Natural killer cell (primary cell): ENCODE measurements around the gene WFIKKN1. TPM values are rescaled to one million over a fixed set of nuclear protein-coding genes. Genes with fewer than 3 reads are reported as not detected.

Experiments
- ATAC-seq, 3 donors: fragments of 150-1000 bp in 2 of 3; fragments of 200-7000 bp in 1 of 3; cut with Tn5 transposase; 1 replicate in 1 of 3; 2 replicates in 2 of 3; pipeline ENCODE4 v1.10.0; 2021; ENCODE audit warnings: mild to moderate bottlenecking in 2 of 3, moderate library complexity in 2 of 3
- DNase-seq, 2 donors: peaks; one replicate each; pipeline versions ENCODE4 v3.0.0 to v3.0.0-alpha.2; 2013 to 2021; ENCODE audit warnings: mixed read lengths in 1 of 2
- H3K27ac ChIP-seq: one replicate; pipeline ENCODE4 v1.5.1; 2013; ENCODE audit warnings: mild to moderate bottlenecking, low read length
- H3K27me3 ChIP-seq: one replicate; pipeline ENCODE4 v1.6.1; 2013; ENCODE audit warnings: low read length; ENCODE audit not compliant: control insufficient read depth, insufficient read depth
- H3K36me3 ChIP-seq: one replicate; pipeline ENCODE4 v1.6.1; 2013; ENCODE audit warnings: low read length; ENCODE audit not compliant: control insufficient read depth, insufficient read depth
- H3K4me1 ChIP-seq: one replicate; pipeline ENCODE4 v1.6.1; 2013; ENCODE audit warnings: low read length; ENCODE audit not compliant: control insufficient read depth, insufficient read depth
- H3K4me3 ChIP-seq: one replicate; pipeline ENCODE4 v1.5.1; 2013; ENCODE audit warnings: low read length
- H3K9me3 ChIP-seq: one replicate; pipeline ENCODE4 v1.6.1; 2013; ENCODE audit warnings: low read length; ENCODE audit not compliant: control insufficient read depth, insufficient read depth
- H3K27ac Mint-ChIP-seq, 2 donors: one replicate each; pipeline ENCODE4 v1.8.0; 2022; ENCODE audit warnings: mild to moderate bottlenecking in 2 of 2, mixed read lengths in 2 of 2, moderate library complexity in 1 of 2
- H3K27me3 Mint-ChIP-seq, 2 donors: one replicate each; pipeline ENCODE4 v1.8.0; 2022; ENCODE audit warnings: low read depth in 2 of 2, mixed read lengths in 2 of 2
- H3K36me3 Mint-ChIP-seq: one replicate; pipeline ENCODE4 v1.8.0; 2022; ENCODE audit warnings: mixed read lengths
- H3K4me1 Mint-ChIP-seq, 2 donors: one replicate each; pipeline ENCODE4 v1.8.0; 2022; ENCODE audit warnings: mixed read lengths in 2 of 2
- H3K4me3 Mint-ChIP-seq: one replicate; pipeline ENCODE4 v1.8.0; 2022; ENCODE audit warnings: mild to moderate bottlenecking, moderate library complexity, mixed read lengths
- H3K9me3 Mint-ChIP-seq, 2 donors: one replicate each; pipeline ENCODE4 v1.8.0; 2022; ENCODE audit warnings: mixed read lengths in 2 of 2
- WGBS: methylation state at CpG from one replicate; pipeline ENCODE4 v1.1.7; 2013; ENCODE audit warnings: missing lambda C conversion rate; ENCODE audit not compliant: insufficient coverage; 5-methylcytosine and 5-hydroxymethylcytosine counted together
- intact Hi-C: fragments of 100-400 bp; cut with micrococcal nuclease; formaldehyde crosslinking; loops from one replicate; pipeline ENCODE4 v1.14.2; 2022
- total RNA-seq, 4 donors: library from RNA; stranded (reverse); fragments of 120-200 nt in 1 of 4; gene quantifications; one replicate each; pipeline versions ENCODE4 v1.2.3 to v1.2.4, GENCODE V29; 2013 to 2022
- TF ChIP-seq, protein P1 (sequence below): fragments of 200-600 bp; IDR thresholded peaks from one replicate; pipeline ENCODE4 v1.8.0; 2022; ENCODE audit warnings: antibody characterized with exemption

WFIKKN1 gene, protein sequence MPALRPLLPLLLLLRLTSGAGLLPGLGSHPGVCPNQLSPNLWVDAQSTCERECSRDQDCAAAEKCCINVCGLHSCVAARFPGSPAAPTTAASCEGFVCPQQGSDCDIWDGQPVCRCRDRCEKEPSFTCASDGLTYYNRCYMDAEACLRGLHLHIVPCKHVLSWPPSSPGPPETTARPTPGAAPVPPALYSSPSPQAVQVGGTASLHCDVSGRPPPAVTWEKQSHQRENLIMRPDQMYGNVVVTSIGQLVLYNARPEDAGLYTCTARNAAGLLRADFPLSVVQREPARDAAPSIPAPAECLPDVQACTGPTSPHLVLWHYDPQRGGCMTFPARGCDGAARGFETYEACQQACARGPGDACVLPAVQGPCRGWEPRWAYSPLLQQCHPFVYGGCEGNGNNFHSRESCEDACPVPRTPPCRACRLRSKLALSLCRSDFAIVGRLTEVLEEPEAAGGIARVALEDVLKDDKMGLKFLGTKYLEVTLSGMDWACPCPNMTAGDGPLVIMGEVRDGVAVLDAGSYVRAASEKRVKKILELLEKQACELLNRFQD
- total RNA-seq: 1 to 10 TPM in 1 of 3 donors, under 1 TPM in 2; 0.60 to 1.7 (median 0.75) TPM
- 0.29 TPM for total RNA-seq (2013)

DNA sequence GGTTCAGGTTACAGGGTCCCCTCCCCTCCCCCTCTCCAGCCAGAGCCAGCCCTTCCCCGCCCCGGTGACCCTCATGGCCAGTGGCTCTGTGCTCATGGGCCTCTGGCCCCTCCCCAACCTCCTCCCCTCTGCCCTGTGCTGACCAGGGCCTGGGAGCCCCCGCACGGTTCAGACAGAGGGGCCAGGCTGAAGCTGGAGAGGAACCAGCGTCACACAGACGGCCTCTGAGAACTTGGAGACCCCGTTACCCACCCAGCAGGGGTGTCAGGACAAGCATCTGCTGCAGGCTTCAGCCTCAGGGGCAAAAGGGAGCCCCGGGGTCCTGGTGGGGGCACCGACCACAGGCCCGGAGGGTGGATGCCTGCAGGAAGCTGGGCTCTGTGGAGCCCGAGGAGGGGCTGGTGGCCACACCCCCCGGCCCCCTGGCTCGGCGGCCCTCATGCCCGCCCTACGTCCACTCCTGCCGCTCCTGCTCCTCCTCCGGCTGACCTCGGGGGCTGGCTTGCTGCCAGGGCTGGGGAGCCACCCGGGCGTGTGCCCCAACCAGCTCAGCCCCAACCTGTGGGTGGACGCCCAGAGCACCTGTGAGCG lies at the start of gene WFIKKN1:
WFIKKN1 (plus strand) TSS at position 171 of the 591 bp plus-strand sequence; CDS start at position 440, 269 bp downstream.
- WGBS: 4% methylated on average over 22 of the region's 23 CpGs
- H3K36me3 Mint-ChIP-seq: no peaks in the 10 kb centered on the region
- no peaks in the 10 kb centered on the region for H3K9me3 Mint-ChIP-seq
- TF ChIP-seq, protein P1, sequence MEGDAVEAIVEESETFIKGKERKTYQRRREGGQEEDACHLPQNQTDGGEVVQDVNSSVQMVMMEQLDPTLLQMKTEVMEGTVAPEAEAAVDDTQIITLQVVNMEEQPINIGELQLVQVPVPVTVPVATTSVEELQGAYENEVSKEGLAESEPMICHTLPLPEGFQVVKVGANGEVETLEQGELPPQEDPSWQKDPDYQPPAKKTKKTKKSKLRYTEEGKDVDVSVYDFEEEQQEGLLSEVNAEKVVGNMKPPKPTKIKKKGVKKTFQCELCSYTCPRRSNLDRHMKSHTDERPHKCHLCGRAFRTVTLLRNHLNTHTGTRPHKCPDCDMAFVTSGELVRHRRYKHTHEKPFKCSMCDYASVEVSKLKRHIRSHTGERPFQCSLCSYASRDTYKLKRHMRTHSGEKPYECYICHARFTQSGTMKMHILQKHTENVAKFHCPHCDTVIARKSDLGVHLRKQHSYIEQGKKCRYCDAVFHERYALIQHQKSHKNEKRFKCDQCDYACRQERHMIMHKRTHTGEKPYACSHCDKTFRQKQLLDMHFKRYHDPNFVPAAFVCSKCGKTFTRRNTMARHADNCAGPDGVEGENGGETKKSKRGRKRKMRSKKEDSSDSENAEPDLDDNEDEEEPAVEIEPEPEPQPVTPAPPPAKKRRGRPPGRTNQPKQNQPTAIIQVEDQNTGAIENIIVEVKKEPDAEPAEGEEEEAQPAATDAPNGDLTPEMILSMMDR: no peak
- intact Hi-C loops: no loop called here
- H3K4me1 ChIP-seq: peaks cover 13% of the 10 kb centered on the region
- no peak within 1 kb of the TSS for H3K27ac ChIP-seq
- no peak within 1 kb of the TSS for H3K4me3 ChIP-seq
- ATAC-seq: no peak
- peak within 1 kb of the TSS; percentile 52 for H3K4me3 Mint-ChIP-seq
- no peaks in the 10 kb centered on the region for H3K27me3 Mint-ChIP-seq
- H3K9me3 ChIP-seq: no peaks in the 10 kb centered on the region
- H3K27me3 ChIP-seq: no peaks in the 10 kb centered on the region
- H3K27ac Mint-ChIP-seq: no peak within 1 kb of the TSS
- H3K36me3 ChIP-seq: peaks cover 5% of the 10 kb centered on the region
- peaks cover 0 to 5% of the 10 kb centered on the region in 2 donors for H3K4me1 Mint-ChIP-seq
- no peak for DNase-seq

DNA sequence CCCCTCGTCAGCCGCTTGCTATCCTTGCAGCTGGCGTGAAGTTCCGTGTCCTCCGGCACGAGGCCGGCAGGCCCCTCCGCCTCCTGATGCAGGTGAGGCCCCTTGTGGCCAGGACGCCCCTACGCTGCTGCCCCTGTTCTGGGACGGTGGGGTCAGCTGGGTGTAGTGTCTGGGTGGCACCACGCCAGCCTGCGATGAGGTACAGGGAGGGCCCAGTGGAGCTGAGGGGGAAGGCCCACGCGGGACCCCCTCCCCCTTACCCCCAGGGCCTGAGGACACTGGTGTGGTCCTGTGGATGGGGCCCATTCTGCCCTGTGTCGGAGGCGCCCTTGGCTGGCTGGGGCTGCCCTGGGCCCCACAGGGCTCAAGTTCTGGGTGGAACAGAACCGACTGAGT lies 48.6 kb upstream of the WFIKKN1 start:
- Histone ChIP-seq H3K36me3 (no peaks in the 10 kb centered on the region), H3K27ac (no peak overlapping the region), H3K27me3 (no peaks in the 10 kb centered on the region), H3K4me1 (peaks cover 9% of the 10 kb centered on the region), H3K4me3 (no peak overlapping the region), H3K9me3 (no peaks in the 10 kb centered on the region)
- intact Hi-C loops: no loop called here
- Mint-ChIP-seq H3K9me3 (no peaks in the 10 kb centered on the region), H3K4me1 (no peaks in the 10 kb centered on the region), H3K36me3 (no peaks in the 10 kb centered on the region), H3K27ac (no peak overlapping the region), H3K27me3 (no peaks in the 10 kb centered on the region), H3K4me3 (no peak overlapping the region)
- WGBS: 87% methylated on average over 17 of the region's 18 CpGs
- TF ChIP-seq, protein P1: no peak
- ATAC-seq: no peak
- DNase-seq: no peak

DNA sequence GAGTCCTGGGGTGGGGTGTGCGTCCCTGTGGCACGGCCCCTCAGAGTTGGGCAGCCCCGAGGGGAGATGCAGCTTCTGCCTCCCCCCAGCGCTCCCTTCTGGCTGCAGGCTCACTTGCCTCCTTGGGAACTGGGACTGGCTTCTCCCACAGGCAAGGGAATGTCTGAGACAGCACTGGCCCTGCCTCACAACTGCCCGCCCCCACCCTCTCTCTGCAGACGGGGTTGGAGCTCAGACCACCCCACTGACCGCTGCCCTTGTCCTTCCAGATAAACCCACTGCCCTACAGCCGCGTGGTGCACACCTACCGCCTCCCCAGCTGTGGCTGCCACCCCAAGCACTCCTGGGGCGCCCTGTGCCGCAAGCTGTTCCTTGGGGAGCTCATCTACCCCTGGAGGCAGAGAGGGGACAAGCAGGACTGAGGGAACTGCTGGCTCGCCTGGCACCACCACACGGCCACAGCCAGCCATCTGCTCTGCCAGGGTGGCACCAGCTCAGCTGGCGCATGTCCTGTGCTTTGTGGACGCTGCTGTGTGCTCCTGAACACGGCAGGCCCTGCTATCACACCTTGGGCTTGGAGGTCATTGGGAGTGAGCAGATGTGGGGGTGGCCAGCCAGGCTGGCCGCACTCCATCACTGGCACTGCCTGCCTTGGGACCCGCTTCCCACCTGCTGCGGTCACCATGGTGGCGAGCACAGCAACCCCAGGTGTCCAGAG lies 48.0 kb upstream of the WFIKKN1 start:
- 94% methylated on average over 21 of the region's 21 CpGs for WGBS
- TF ChIP-seq, protein P1: no peak
- Mint-ChIP-seq H3K9me3 (no peaks in the 10 kb centered on the region), H3K36me3 (no peaks in the 10 kb centered on the region), H3K27ac (no peak overlapping the region), H3K4me1 (no peaks in the 10 kb centered on the region), H3K27me3 (no peaks in the 10 kb centered on the region), H3K4me3 (no peak overlapping the region)
- Histone ChIP-seq H3K27me3 (no peaks in the 10 kb centered on the region), H3K9me3 (no peaks in the 10 kb centered on the region), H3K4me3 (no peak overlapping the region), H3K36me3 (no peaks in the 10 kb centered on the region), H3K4me1 (peaks cover 12% of the 10 kb centered on the region), H3K27ac (no peak overlapping the region)
- DNase-seq (no peak), ATAC-seq (no peak)
- intact Hi-C loops: no loop called here
